Neuronal stem cell (in vitro differentiated cells): ENCODE data around the gene CCDC178.
A peak's percentile ranks its signal among the peaks of the same experiment; 100 is the strongest.

Source experiments
- DNase-seq: peaks from one replicate; pipeline ENCODE4 v3.0.0-alpha.2; 2013; ENCODE audit warnings: low spot score
- H2AFZ ChIP-seq: one replicate; pipeline ENCODE4 v1.6.1; 2013; ENCODE audit warnings: mild to moderate bottlenecking, low read length, inconsistent platforms
- H2AK5ac ChIP-seq: 2 replicates; pipeline ENCODE4 v1.6.1; 2013; ENCODE audit warnings: low read depth, mild to moderate bottlenecking, inconsistent platforms, low read length, moderate library complexity, mixed read lengths
- H2BK120ac ChIP-seq: 2 replicates; pipeline ENCODE4 v1.6.1; 2013; ENCODE audit warnings: low read depth, mild to moderate bottlenecking, inconsistent platforms, low read length, moderate library complexity, mixed read lengths
- H2BK12ac ChIP-seq: one replicate; pipeline ENCODE4 v1.6.1; 2013; ENCODE audit warnings: low read length, inconsistent platforms
- H2BK15ac ChIP-seq: 2 replicates; pipeline ENCODE4 v1.6.1; 2013; ENCODE audit warnings: mild to moderate bottlenecking, low read length, inconsistent platforms, mixed read lengths
- H2BK5ac ChIP-seq: one replicate; pipeline ENCODE4 v1.6.1; 2013; ENCODE audit warnings: inconsistent platforms, mild to moderate bottlenecking, low read length, moderate library complexity
- H3K14ac ChIP-seq: one replicate; pipeline ENCODE4 v1.6.1; 2013; ENCODE audit warnings: low read length, inconsistent platforms
- H3K18ac ChIP-seq: 2 replicates; pipeline ENCODE4 v1.6.1; 2013; ENCODE audit warnings: low read length, inconsistent platforms
- H3K23ac ChIP-seq: 2 replicates; pipeline ENCODE4 v1.6.1; 2013; ENCODE audit warnings: low read depth, mild to moderate bottlenecking, mixed read lengths, low read length, inconsistent platforms; ENCODE audit not compliant: poor library complexity
- H3K27ac ChIP-seq: replicated peaks from 3 replicates; pipeline ENCODE4 v1.5.1; 2013; ENCODE audit warnings: low read length, inconsistent platforms
- H3K27me3 ChIP-seq, 3 experiments: 2 replicates each; pipeline ENCODE4 v1.6.1; 2013; ENCODE audit warnings: low read length in 3 of 3, mild to moderate bottlenecking in 2 of 3, inconsistent platforms in 1 of 3, low read depth in 1 of 3, mixed read lengths in 1 of 3, moderate library complexity in 1 of 3; ENCODE audit not compliant: control insufficient read depth in 3 of 3, insufficient read depth in 3 of 3
- H3K36me3 ChIP-seq, 2 donors: replicated peaks in 1 of 2; 2 replicates each; pipeline ENCODE4 v1.6.1; 2013; ENCODE audit warnings: low read length in 2 of 2; ENCODE audit not compliant: control insufficient read depth in 2 of 2, insufficient read depth in 2 of 2
- H3K4ac ChIP-seq: 2 replicates; pipeline ENCODE4 v1.6.1; 2013; ENCODE audit warnings: inconsistent platforms, mild to moderate bottlenecking, low read length, moderate library complexity
- H3K4me1 ChIP-seq, 2 donors: 1 replicate in 1 of 2; 2 replicates in 1 of 2; pipeline ENCODE4 v1.6.1; 2013; ENCODE audit warnings: low read length in 2 of 2, low read depth in 1 of 2; ENCODE audit not compliant: control insufficient read depth in 2 of 2, insufficient read depth in 1 of 2
- H3K4me2 ChIP-seq: one replicate; pipeline ENCODE4 v1.6.1; 2013; ENCODE audit warnings: mild to moderate bottlenecking, low read length, inconsistent platforms; ENCODE audit not compliant: insufficient read depth, poor library complexity, severe bottlenecking
- H3K4me3 ChIP-seq, 2 donors: 2 replicates each; pipeline ENCODE4 v1.5.1; 2013; ENCODE audit warnings: low read length in 2 of 2, mild to moderate bottlenecking in 2 of 2, inconsistent platforms in 1 of 2, moderate library complexity in 1 of 2
- H3K79me1 ChIP-seq: one replicate; pipeline ENCODE4 v1.6.1; 2013; ENCODE audit warnings: low read depth, mild to moderate bottlenecking, inconsistent platforms, low read length, moderate library complexity
- H3K9ac ChIP-seq: one replicate; pipeline ENCODE4 v1.6.1; 2013; ENCODE audit warnings: mild to moderate bottlenecking, low read depth, low read length, inconsistent platforms; ENCODE audit not compliant: poor library complexity
- H3K9me3 ChIP-seq, 2 donors: replicated peaks in 1 of 2; 2 replicates each; pipeline versions ENCODE3 to v1.6.1; 2013; ENCODE audit warnings: low read length in 2 of 2, mild to moderate bottlenecking in 2 of 2, inconsistent platforms in 1 of 2, low read depth in 1 of 2, mixed read lengths in 1 of 2, moderate library complexity in 1 of 2; ENCODE audit not compliant: control insufficient read depth in 2 of 2, insufficient read depth in 1 of 2
- H4K8ac ChIP-seq: one replicate; pipeline ENCODE4 v1.6.1; 2013; ENCODE audit warnings: low read depth, mild to moderate bottlenecking, inconsistent platforms, low read length, moderate library complexity
- H4K91ac ChIP-seq: one replicate; pipeline ENCODE4 v1.6.1; 2013; ENCODE audit warnings: low read length, low read depth, mild to moderate bottlenecking, inconsistent platforms; ENCODE audit not compliant: poor library complexity
- WGBS, 2 donors: extraction: QIAGEN DNeasy Blood & Tissue Kit; methylation state at CpG; one replicate each; pipeline ENCODE4 v1.1.7; 2013; ENCODE audit warnings: missing lambda C conversion rate in 2 of 2, mixed read lengths in 1 of 2; ENCODE audit not compliant: insufficient read length in 2 of 2, insufficient replicate concordance in 1 of 2; ENCODE audit errors: extremely low coverage in 2 of 2; 5-methylcytosine and 5-hydroxymethylcytosine counted together

CCDC178 gene

GRCh38 chr18:33317640-33318039, 122.9 kb downstream of the CCDC178 start:
- no peak overlapping the region for H3K4me2 ChIP-seq
- no peak overlapping the region for H2BK15ac ChIP-seq
- no peak overlapping the region for H2BK5ac ChIP-seq
- DNase-seq: no peak
- no peaks in the 10 kb centered on the region for H3K27me3 ChIP-seq
- no peak overlapping the region for H4K91ac ChIP-seq
- no peak overlapping the region for H2BK120ac ChIP-seq
- no peak overlapping the region for H3K14ac ChIP-seq
- H3K4me3 ChIP-seq: no peak overlapping the region
- H3K36me3 ChIP-seq: no peaks in the 10 kb centered on the region
- H3K4me1 ChIP-seq: no peaks in the 10 kb centered on the region
- no peak overlapping the region for H3K18ac ChIP-seq
- no peak overlapping the region for H2BK12ac ChIP-seq
- H3K4ac ChIP-seq: no peak overlapping the region
- H3K9ac ChIP-seq: no peak overlapping the region
- no peak overlapping the region for H2AFZ ChIP-seq
- H3K9me3 ChIP-seq: no peaks in the 10 kb centered on the region
- no peak overlapping the region for H2AK5ac ChIP-seq
- no peaks in the 10 kb centered on the region for H3K79me1 ChIP-seq
- H3K23ac ChIP-seq: no peak overlapping the region
- H3K27ac ChIP-seq: no peak overlapping the region
- no peak overlapping the region for H4K8ac ChIP-seq
- WGBS, 2 donors: no CpG with 5 or more reads among the region's 2 CpGs

GRCh38 chr18:33316146-33316587, 124.4 kb downstream of the CCDC178 start:
- H3K27me3 ChIP-seq: no peaks in the 10 kb centered on the region
- H3K4ac ChIP-seq: no peak overlapping the region
- no peak overlapping the region for H2BK15ac ChIP-seq
- no peak overlapping the region for H2AK5ac ChIP-seq
- H3K23ac ChIP-seq: no peak overlapping the region
- H3K4me2 ChIP-seq: peak overlapping the region; percentile 15
- no peaks in the 10 kb centered on the region for H3K4me1 ChIP-seq
- no peak overlapping the region for H2BK5ac ChIP-seq
- H2BK120ac ChIP-seq: no peak overlapping the region
- peak overlapping the region; percentile 40 for H2AFZ ChIP-seq
- no CpG with 5 or more reads among the region's 33 CpGs for WGBS, 2 donors
- H3K79me1 ChIP-seq: no peaks in the 10 kb centered on the region
- no peaks in the 10 kb centered on the region for H3K36me3 ChIP-seq
- no peak overlapping the region for H3K9ac ChIP-seq
- no peak overlapping the region for H4K91ac ChIP-seq
- no peaks in the 10 kb centered on the region for H3K9me3 ChIP-seq
- no peak overlapping the region for H3K4me3 ChIP-seq
- no peak for DNase-seq
- H3K14ac ChIP-seq: no peak overlapping the region
- no peak overlapping the region for H2BK12ac ChIP-seq
- no peak overlapping the region for H4K8ac ChIP-seq
- H3K27ac ChIP-seq: no peak overlapping the region
- H3K18ac ChIP-seq: peak overlapping the region; percentile 27

GRCh38 chr18:33307520-33307919, 133.0 kb downstream of the CCDC178 start:
- no peak overlapping the region for H2BK5ac ChIP-seq
- peaks cover 0 to 5% of the 10 kb centered on the region in 2 donors for H3K9me3 ChIP-seq
- no peak overlapping the region for H2BK15ac ChIP-seq
- WGBS, 2 donors: no CpG with 5 or more reads among the region's 1 CpG
- H3K18ac ChIP-seq: no peak overlapping the region
- no peaks in the 10 kb centered on the region for H3K36me3 ChIP-seq
- no peak overlapping the region for H3K27ac ChIP-seq
- no peak overlapping the region for H2AFZ ChIP-seq
- H3K27me3 ChIP-seq: no peaks in the 10 kb centered on the region
- no peak overlapping the region for H4K91ac ChIP-seq
- no peak overlapping the region for H3K23ac ChIP-seq
- no peak overlapping the region for H3K9ac ChIP-seq
- H3K4me3 ChIP-seq: no peak overlapping the region
- H2BK120ac ChIP-seq: no peak overlapping the region
- H3K4ac ChIP-seq: no peak overlapping the region
- no peak overlapping the region for H3K14ac ChIP-seq
- H3K4me2 ChIP-seq: no peak overlapping the region
- H3K4me1 ChIP-seq: no peaks in the 10 kb centered on the region
- H2AK5ac ChIP-seq: no peak overlapping the region
- H2BK12ac ChIP-seq: no peak overlapping the region
- H3K79me1 ChIP-seq: no peaks in the 10 kb centered on the region
- no peak overlapping the region for H4K8ac ChIP-seq
- no peak for DNase-seq

GRCh38 chr18:33304277-33304676, 136.2 kb downstream of the CCDC178 start:
- Histone ChIP-seq H3K14ac (no peak overlapping the region), H3K4me1 (no peaks in the 10 kb centered on the region), H3K36me3 (no peaks in the 10 kb centered on the region), H3K4ac (no peak overlapping the region), H3K23ac (no peak overlapping the region), H2BK15ac (no peak overlapping the region), H2BK120ac (no peak overlapping the region), H3K27me3 (no peaks in the 10 kb centered on the region), H3K4me2 (no peak overlapping the region), H4K91ac (no peak overlapping the region), H3K9me3 (peaks cover 0 to 5% of the 10 kb centered on the region in 2 donors), H3K27ac (no peak overlapping the region), H3K18ac (no peak overlapping the region), H2AFZ (peak overlapping the region; percentile 32), H3K9ac (no peak overlapping the region), H2BK12ac (no peak overlapping the region), H2BK5ac (no peak overlapping the region), H4K8ac (no peak overlapping the region), H3K79me1 (no peaks in the 10 kb centered on the region), H3K4me3 (no peak overlapping the region), H2AK5ac (no peak overlapping the region)
- DNase-seq: no peak
- WGBS, 2 donors: no CpG with 5 or more reads among the region's 3 CpGs
